GM12892 (cell line): Measurements from ENCODE around the gene CHST3.

ENCODE experiments used
- POLR2A ChIP-seq: IDR thresholded peaks from 2 replicates; pipeline ENCODE4 v1.6.1; 2011; ENCODE audit warnings: low read depth, low read length, control low read depth
- POLR2AphosphoS5 ChIP-seq: IDR thresholded peaks from 2 replicates; pipeline ENCODE4 v1.6.1; 2011; ENCODE audit warnings: low read depth, low read length, control low read depth
- TAF1 ChIP-seq: IDR thresholded peaks from 2 replicates; pipeline ENCODE4 v1.6.1; 2011; ENCODE audit warnings: low read depth, mild to moderate bottlenecking, control low read depth, low read length, borderline replicate concordance

DNA sequence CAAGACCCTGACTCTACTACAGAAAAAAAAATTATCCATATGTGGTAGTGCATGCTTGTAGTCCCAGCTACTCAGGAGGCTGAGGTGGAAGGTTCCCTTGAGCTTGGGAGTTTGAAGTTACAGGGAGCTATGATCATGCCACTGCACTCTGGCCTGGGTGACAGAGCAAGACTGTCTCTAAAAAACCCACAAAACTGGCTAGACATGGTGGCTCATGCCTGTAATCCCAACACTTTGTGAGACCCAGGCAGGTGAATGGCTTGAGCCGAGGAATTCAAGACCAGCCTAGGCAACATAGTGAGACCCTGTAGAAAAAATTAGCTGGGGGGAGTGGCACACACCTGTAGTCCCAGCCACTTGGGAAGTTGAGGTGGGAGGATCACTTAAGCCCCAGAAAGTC lies 32.9 kb upstream of the CHST3 start:
- TF ChIP-seq POLR2AphosphoS5 = no peak
- TF ChIP-seq POLR2A = no peak
- TF ChIP-seq TAF1 = no peak
